Activated CD8-positive, alpha-beta memory T cell treated with anti-CD3 and anti-CD28 coated beads, Interleukin-2, amount 50 U/mL, for 48 hours (primary cell): ENCODE measurements around the gene PTRHD1.
"Not testable (repeated sequence)": the region's sequence is repeated elsewhere in the genome, so short reads cannot be mapped to it uniquely, and the experiment has no call there.

Source experiments
- DNase-seq: peaks from one replicate; pipeline ENCODE4 v3.0.0-alpha.2; 2020

Gene PTRHD1

GRCh38 chr2:24792874-24793760 is at the start of gene PTRHD1, which contains the start of gene CENPO:
Gene PTRHD1 (minus strand): TSS chr2:24793391. CDS start chr2:24793377, 14 bp downstream.
Gene CENPO (plus strand): TSS chr2:24793425. CDS start chr2:24793920, 495 bp downstream.
- DNase-seq, result peak; percentile 97

- DNase-seq, result no peak
These were observed 49.2 kb upstream of the PTRHD1 start for GRCh38 chr2:24842081-24843050.

GRCh38 chr2:24840962-24841945 is 48.1 kb upstream of the PTRHD1 start:
- DNase-seq, result no peak

GRCh38 chr2:24840164-24840869 is 47.1 kb upstream of the PTRHD1 start:
- DNase-seq, result no peak

- no peak for DNase-seq
These were observed 46.5 kb upstream of the PTRHD1 start for GRCh38 chr2:24839729-24840128.

GRCh38 chr2:24838541-24838940 is 45.4 kb upstream of the PTRHD1 start:
- no peak for DNase-seq

GRCh38 chr2:24837996-24838513 is 44.9 kb upstream of the PTRHD1 start:
- no peak for DNase-seq

GRCh38 chr2:24836706-24837105 is 43.5 kb upstream of the PTRHD1 start:
- DNase-seq, result no peak

- no peak for DNase-seq
These were observed 43.0 kb upstream of the PTRHD1 start for GRCh38 chr2:24836206-24836605.

GRCh38 chr2:24835411-24835810 is 42.2 kb upstream of the PTRHD1 start:
- not testable (repeated sequence) for DNase-seq

- no peak for DNase-seq
These were observed 41.7 kb upstream of the PTRHD1 start for GRCh38 chr2:24834733-24835395.

GRCh38 chr2:24833821-24834732 is 40.9 kb upstream of the PTRHD1 start:
- no peak for DNase-seq

- DNase-seq, result no peak
These were observed 39.9 kb upstream of the PTRHD1 start for GRCh38 chr2:24832931-24833701.

- DNase-seq, result no peak
These were observed 39.3 kb upstream of the PTRHD1 start for GRCh38 chr2:24832521-24832920.

GRCh38 chr2:24832073-24832461 is 38.9 kb upstream of the PTRHD1 start:
- DNase-seq, result no peak

GRCh38 chr2:24831221-24832072 is 38.3 kb upstream of the PTRHD1 start:
- no peak for DNase-seq

- no peak for DNase-seq
These were observed 37.6 kb upstream of the PTRHD1 start for GRCh38 chr2:24830786-24831185.

- DNase-seq, result no peak
These were observed 37.2 kb upstream of the PTRHD1 start for GRCh38 chr2:24830351-24830750.
